GM19397 (cell line): ENCODE results near the gene CEP85L.

Experiments
- ATAC-seq: cut with Tn5 transposase; IDR thresholded peaks from one replicate; pipeline ENCODE4 v1.9.1; 2021; ENCODE audit warnings: mild to moderate bottlenecking, moderate library complexity; ENCODE audit not compliant: unreplicated experiment

The CEP85L gene

DNA sequence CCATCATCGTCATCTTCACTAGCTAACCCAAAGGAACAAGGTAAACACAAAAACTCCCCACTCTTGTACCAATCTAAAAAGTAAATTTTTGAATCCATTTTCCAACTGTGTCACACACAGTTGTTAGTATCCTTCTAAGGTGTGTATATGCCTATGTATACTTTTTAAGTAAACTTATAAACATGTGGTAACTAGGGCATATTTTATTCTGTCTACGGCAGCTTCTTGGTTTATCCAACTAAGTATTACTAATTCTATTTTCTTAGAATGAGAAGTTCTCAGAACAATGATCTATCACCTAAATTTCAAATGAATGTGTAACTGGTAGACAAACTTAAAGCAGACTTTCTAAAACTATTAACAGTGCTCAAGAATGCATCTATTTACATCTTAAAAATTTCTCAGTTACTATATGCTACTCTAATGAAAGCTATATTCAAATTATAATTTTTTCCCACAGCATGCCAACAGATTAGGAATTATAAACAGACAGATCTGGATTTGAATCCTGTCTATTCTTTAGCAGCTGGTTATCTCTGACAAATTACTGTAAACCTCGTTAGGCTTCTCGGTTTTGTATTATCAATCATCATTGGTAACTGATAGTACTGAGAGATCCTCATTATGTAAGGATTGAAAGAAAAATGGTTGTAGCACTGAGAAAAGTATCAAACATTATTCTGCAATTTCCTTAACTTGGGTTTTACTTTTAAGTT is 105.1 kb downstream of the CEP85L start:
- ATAC-seq = no peak

- ATAC-seq = no peak
Observed at GRCh38 chr6:118544105-118544504, 107.3 kb downstream of the CEP85L start.

DNA sequence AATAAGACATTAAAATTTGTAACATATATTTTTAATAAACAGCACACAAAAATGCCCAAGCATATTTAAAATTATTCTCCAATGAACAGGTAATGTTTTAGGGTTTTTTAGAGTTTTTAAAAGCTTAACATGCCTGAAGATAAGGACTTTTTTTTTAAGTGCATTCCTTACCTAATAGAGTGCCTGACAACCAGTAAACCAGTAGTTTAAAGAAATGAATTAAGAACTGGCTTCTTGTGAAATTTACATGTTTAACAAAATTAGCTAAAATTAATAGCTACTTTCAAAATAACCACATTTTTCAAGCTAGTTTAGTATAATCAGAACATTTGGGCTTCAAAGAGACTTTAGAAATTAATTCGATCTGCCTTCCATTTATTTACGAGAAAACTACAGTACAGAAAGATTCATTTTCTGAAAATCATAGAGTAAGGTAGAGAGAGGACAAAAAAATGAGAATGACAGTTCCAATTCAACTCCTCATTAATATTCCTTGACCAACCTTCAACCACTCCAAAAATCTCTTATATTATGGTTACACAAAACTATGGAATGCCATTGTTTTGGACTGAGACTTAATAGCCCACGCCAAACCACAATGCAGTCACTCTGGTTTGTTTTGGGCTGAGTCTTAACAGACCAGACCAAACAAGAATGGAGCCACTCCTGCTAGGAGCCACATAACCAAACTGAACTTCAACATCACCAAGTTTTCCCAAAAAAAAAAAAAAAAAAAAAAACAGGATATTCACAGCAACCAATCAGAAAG is 109.0 kb downstream of the CEP85L start:
- ATAC-seq = no peak

DNA sequence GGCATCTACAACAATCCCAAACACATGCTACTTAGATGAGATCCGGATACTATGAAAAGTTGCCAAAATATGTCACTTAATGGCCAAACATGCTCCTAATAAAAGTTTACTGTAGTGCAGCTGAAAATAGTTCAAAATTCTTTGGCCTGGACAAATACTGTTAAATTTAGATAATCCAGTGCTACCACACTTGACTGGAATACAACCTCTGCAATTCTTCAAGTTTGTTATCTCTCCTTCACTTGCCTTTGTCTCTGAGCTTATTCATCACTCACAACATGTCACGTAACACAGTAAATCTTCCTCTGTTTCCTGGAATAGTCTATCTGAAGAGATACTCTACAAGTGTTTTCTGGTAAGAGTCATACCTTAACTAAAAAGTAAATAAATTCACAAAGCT is 113.8 kb downstream of the CEP85L start:
- no peak for ATAC-seq

GRCh38 chr6:118536478-118536877 is 114.9 kb downstream of the CEP85L start:
- no peak for ATAC-seq

DNA sequence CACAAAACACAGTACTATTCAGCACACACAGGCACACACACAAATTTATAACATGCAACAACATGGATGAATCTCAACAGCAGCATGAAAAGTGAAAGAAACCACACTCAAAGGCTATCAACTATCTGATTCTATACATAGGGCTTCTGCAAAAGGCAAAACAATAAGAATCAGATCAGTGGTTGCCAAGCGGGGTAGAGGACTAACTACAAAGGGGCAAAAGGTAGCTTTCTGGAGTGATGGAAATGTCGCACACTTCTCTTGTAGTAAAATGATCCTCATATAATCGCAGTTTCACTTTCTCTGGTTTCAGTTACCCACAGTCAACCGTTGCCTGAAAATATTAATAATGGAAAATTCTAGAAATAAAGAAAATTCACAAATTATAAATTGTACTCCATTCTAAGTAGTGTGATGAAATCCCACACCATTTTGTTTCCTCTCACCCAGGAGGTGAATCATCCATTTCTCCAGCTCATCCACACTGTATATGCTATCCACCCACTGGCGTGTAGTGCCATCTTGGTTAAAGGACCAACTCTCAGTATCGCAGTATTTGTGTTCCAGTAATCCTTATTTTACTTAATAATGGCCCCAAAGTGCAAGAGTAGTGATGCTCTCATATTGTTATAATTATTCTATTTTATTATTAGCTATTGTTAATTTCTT is 116.1 kb downstream of the CEP85L start:
- no peak for ATAC-seq

DNA sequence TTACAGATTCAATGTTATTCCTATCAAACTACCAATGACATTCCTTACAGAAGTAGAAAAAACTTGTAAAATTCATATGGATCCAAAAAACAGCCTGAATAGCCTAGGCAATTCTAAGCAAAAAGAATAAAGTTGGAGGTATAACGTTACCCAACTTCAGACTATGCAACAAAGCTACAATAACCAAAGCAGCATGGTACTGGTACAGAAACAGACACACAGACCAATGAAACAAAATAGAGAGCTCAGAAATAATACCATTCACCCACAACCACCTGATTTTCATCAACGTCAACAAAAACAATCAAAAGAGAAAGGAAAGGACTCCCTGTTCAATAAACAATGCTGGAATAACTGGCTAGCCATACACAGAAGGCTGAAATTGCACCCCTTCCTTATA is 120.4 kb downstream of the CEP85L start:
- no peak for ATAC-seq

DNA sequence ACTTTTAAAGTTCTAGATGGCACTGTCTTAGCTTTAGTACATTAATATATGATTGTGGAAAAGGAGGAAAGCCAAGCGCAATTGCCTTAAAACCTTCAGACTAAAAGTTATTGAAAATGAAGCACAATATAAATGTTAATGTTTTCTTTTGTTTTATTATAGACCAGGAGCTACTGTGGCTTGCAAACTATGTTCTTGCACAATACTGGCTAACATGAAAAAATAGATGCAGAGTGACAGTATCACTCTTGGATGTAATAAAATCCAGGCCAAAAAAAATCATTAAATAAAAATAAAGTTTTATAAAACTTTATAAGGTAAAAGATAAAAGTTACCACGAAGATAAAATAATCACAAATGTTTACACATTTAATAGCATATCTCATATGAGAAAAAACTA is 121.6 kb downstream of the CEP85L start:
- no peak for ATAC-seq

GRCh38 chr6:118528129-118528528 is 123.3 kb downstream of the CEP85L start:
- ATAC-seq = no peak

DNA sequence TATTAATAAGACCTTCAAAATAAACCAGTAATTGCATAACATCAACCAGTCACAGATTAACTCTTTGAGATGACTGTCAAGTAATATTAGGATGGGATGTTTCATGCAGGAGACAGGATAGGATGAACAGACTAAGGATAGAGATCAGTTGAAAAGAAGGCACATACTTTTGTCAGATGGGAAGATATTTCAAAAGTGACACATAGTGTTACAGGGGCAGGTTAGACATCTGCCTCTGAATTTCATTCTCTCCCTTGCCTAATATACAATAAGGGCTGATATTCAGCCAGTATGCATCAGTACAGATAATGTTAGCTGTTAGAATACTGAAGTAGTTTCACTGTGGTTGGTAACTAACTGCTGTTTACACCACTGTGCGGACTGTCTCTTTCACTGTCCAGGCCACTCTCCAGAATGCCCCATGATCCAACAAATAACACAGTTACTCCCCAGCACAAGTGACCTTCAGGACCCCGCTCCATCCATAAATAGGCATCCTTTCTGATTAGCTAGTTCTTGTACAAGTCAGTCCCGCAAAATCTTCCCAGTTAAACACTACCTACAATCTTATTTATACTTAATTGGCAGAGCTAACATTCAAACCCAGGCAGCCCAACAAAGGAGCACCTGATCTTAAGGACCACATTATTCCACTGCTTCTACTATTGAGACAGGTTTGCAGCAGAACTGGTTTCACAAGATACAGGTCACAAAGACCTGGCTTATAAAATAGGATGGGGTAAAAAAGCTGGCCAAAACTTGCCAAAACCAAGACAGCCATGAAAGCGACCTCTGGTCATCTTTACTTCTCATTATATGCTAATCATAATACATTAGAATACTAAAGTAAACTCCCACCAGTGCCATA is 125.2 kb downstream of the CEP85L start:
- ATAC-seq = no peak

- ATAC-seq = no peak
Observed at GRCh38 chr6:118524686-118525085, 126.7 kb downstream of the CEP85L start.

GRCh38 chr6:118523216-118523615 is 128.2 kb downstream of the CEP85L start:
- no peak for ATAC-seq

DNA sequence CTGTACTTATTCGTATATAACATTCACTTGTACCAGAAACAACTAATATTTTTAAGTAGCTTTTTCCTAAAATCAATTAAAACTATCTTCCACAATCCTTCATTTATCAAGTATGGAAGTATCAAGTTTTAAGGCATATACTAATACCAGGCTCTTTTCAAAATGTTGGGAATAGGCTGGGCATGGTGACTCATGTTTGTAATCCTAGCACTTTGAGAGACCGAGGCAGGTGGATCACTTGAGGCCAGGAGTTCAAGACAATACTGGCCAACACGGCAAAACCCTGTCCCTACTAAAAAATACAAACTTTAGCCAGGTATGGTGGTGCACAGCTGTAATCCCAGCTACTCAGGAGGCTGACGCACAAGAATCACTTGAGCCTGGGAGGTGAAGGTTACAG is 129.0 kb downstream of the CEP85L start:
- ATAC-seq = no peak

- ATAC-seq = no peak
Observed at GRCh38 chr6:118514689-118515088, 136.7 kb downstream of the CEP85L start.

DNA sequence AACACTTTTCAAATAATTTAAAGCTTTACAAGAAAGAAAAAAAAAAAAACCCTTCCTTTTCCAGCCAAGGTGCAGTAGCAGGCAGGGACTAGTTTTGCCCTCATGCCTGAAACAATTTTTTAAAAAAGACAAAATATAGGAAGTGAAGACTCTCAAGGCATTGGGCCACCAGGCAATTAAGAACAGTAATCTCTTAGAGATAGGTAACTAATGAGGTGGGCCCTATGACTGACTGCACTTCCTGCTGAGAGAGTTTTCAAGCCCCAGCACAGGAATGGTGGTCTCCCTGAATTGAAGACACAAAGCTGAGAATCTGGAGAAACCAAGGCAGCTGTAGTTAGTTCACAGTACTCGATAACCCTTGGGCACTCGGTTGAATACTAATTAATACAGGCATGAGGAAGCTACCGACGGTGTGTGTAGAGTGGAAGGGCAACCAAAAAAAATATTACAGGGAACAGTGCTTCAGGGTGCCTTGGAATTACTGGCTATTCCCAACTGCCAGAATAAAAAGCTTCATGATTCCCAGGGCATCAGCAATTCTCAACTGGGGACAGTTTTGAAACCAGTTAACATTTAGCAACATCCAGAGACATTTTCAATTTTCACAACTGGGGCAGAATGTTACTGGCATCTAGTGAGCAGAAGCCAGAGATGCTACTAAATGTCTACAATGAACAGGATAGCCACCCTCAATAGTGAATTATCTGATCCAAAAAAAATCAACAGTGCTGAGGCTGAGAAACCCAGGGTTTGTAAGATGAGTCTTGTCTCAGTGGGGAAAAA is 139.3 kb downstream of the CEP85L start:
- ATAC-seq = no peak

- no peak for ATAC-seq
Observed at GRCh38 chr6:118509009-118509617, 142.3 kb downstream of the CEP85L start.

DNA sequence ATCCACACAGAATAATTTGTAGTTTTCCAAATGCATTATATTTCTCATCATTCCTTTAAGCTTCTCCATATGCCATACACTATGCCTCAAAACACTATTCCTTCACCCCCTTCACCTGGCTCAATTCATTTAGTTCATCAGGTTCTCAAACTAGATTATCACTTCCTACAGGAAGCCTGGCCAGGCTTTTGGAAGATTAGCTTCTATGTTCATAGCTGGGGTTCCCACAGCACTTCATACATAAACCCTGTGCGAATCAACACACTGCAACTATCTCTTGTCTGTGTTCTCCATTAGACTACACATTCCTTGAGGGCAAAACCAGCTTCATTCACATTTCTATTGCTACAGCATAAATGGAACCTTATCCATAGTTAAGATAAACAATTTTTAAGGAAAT is 143.8 kb downstream of the CEP85L start:
- no peak for ATAC-seq

GRCh38 chr6:118506071-118506638 is 145.2 kb downstream of the CEP85L start:
- ATAC-seq = no peak

GRCh38 chr6:118505656-118506055 is 145.7 kb downstream of the CEP85L start:
- ATAC-seq = no peak
